NOMO-1 (cell line): ENCODE data around the gene C3orf62.

Source experiments
- DNase-seq, 2 experiments: peaks; one replicate each; lab custom pipeline; 2025; ENCODE audit not compliant: unreplicated experiment in 2 of 2; lab: John Stamatoyannopoulos, UW

C3orf62 gene

GRCh38 chr3:49219132-49219531 is 57.9 kb downstream of the C3orf62 start:
- no peak for DNase-seq
